HG03066 (cell line): ENCODE measurements around the gene KCNIP1.
"Not testable (repeated sequence)": the region's sequence is repeated elsewhere in the genome, so short reads cannot be mapped to it uniquely, and the experiment has no call there.

Source experiments
- ATAC-seq: cut with Tn5 transposase; IDR thresholded peaks from one replicate; pipeline ENCODE4 v1.9.1; 2021; ENCODE audit warnings: low read depth; ENCODE audit not compliant: unreplicated experiment

KCNIP1 gene

GRCh38 chr5:170740551-170741205 is 236.9 kb downstream of the KCNIP1 start:
- no peak for ATAC-seq

GRCh38 chr5:170741801-170742200 is 238.0 kb downstream of the KCNIP1 start:
- ATAC-seq = no peak

- ATAC-seq = no peak
These were observed 240.0 kb downstream of the KCNIP1 start for GRCh38 chr5:170743876-170744212.

DNA sequence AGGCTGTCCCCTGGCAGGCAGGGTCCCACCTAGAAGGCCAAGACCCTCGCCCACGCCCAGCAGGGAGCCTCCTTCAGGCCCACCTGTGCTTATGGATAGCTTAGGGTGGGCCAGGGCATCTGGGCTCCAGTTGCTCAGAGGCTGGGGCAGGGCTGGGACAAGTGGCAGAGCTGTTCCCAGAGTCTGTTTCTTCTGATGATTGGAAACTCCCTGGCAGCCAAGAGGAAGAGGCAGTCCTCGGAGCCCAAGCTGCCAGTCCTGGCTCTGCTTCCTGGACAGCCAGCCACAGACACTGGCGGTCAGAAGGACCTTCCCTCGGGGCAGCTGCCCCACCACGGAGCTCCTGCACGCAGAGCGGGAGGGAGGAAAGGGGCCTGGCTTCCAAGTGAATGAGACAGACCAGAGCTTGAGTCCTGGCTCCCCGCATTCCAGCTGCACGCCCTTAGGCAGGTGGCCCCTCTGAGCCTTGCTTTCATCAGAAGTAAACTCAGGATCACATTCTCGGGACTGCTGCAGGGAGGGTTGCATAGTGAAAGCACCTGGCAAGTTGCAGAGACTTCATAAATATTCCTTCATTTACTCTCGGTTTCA is 241.8 kb downstream of the KCNIP1 start:
- no peak for ATAC-seq

- no peak for ATAC-seq
These were observed 242.5 kb downstream of the KCNIP1 start for GRCh38 chr5:170746075-170746960.

DNA sequence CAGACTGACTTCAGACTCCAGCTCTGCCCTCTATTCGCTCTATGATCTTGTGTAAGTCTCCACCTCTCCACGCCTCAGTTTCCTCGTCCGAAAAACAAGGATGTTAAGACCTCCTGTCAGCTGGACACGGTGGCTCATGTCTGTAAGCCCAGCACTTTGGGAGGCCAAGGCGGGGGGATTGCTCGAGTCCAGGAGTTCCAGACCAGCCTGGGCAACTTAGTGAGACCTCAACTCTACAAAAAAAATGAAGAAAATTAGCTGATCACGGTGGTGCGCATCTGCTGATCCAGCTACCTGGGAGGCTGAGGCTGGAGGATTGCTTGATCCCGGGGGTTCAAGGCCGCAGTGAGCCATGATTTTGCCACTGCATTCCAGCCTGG is 243.1 kb downstream of the KCNIP1 start:
- ATAC-seq = no peak

- ATAC-seq = no peak
These were observed 243.5 kb downstream of the KCNIP1 start for GRCh38 chr5:170747357-170747756.

DNA sequence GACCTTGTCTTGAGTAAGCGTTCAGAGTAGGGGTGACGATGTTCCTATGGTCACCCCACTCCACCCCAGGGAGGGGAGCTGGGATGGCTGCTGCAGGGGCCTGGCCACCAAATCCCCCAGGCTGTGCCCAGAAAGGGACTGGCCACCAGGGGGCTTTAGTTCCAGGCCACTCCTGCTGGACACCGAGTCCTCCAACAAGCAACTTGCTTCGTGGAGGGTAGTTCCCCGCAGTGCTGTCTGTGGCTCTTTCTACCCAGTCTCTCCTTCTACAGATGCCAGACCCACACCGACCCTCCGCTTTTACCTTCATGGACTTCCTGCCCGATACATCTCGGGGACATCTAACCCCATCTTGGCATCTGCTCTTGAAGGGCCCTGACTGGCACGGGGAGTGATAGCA is 244.0 kb downstream of the KCNIP1 start:
- no peak for ATAC-seq

DNA sequence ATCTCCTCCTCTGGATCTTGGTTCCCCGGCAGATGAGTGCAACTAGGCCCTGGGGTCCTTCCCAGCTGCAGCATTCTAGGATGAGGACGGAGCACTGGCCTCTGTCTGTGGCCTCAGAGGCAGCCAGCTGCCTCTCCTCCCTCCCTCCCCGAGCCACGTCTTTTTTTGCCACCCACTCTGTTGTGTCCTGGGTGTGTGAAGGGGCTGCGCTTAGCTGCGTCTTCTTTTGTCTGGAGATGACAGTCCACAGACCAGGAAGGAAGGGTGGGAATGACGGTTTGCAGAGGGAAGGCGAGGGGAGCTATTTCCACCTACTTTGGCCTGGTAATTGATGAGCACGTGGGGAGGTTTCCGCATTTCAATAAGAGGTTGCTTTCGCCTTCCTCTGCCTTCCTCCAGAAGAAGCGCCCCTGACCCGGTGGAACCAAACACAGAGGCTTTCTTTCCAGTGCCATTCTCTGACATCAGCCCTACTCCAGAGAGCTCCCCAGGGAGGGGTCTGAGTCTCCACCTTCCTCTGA is 245.2 kb downstream of the KCNIP1 start:
- no peak for ATAC-seq

DNA sequence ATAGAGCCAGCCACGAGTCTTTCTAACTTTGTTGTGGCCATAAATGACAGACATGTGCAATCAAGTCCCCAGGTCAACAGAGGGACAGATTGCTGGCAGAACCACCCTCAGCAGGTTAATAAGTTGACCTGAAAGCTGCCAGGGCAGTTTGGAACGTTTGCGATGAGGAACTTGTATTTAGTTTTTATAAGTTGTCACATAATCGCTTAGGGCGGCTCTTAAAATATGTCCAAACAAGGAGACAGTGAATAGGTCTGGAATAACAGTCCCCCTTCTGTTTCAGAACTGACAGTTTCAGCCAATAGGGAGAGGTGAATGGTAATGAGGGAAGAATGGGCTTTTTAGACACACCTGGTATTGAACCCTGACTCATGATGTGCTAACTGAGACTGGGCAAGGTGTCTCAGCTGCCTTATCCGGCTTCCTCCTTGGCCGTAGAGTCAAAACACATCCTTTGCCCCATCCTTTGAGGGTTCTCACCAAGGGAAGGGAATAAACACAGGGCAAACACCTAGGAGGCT is 246.2 kb downstream of the KCNIP1 start:
- ATAC-seq = no peak

- no peak for ATAC-seq
These were observed 247.0 kb downstream of the KCNIP1 start for GRCh38 chr5:170750791-170751190.

- no peak for ATAC-seq
These were observed 247.8 kb downstream of the KCNIP1 start for GRCh38 chr5:170751631-170752030.

GRCh38 chr5:170752257-170753215 is 248.7 kb downstream of the KCNIP1 start:
- no peak for ATAC-seq

GRCh38 chr5:170753311-170753710 is 249.5 kb downstream of the KCNIP1 start:
- ATAC-seq = no peak

DNA sequence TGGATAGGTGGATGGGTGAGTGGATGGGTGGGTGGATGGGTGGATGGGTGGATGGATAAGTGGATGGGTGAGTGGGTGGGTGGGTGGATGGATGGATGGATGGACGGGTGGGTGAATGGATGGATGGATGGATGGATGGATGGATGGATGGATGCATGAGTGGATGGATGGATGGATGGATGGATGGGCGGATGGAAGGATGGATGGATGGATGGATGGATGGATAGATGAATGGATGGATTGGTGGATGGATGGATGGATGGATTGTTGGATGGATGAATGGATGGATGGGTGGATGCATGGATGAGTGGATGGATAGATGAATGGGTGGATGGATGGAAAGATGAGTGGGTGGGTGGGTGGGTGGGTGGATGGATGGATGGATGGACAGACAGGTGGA is 250.7 kb downstream of the KCNIP1 start:
- not testable (repeated sequence) for ATAC-seq

DNA sequence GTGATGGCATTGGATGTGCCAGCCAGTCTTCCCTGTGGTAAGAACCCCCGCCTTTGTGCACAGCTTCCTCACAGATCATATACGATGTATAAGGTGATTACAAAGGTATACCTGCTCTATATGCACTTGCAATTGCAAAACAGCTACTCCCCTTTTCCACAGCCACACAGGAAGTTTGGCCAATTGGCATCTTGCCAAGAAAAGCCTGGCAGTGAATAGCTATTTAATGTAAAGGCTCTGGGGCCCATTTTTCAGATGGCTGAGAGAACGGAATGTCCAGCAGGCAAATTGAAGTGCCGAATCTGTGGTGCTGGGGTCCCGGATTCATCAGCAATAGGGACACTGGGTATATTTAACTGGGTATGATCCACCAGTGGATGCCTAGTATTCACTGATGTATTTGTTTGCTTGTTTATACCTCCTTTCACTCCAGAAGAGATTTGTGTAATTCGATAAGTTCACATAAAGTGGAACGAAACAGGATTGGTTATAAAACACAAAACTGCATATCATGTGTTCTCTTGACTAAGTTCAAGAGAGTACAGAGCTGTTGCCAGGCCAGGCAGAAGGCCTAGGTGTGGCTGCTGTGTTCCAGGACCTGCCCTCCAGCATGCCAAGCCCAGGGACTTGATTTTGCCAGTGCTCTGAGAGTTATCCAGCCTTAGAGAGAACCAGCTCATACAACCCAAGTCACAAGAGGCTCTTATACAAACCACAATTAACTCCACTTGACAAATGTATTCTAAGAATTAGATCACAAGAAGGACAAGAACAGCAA is 252.0 kb downstream of the KCNIP1 start:
- ATAC-seq = no peak

DNA sequence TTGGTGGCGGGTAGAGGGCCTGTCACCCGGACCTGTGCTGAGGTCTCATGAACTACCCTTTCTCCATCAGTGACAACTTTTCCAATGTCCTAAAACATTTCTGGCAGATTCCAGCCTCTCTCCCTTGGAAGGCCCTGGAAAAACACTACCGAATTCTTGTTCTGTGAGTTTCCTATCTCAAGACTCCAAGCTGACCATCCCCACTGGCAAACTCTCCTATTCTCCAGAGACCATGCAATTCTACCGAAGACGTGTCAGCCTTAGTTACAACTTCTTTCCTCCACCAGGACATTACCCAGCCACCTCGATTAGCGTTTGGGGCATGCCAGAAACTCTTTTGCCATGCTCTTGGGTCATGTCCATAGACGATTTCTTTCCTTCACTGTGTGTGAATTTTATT is 252.9 kb downstream of the KCNIP1 start:
- no peak for ATAC-seq

DNA sequence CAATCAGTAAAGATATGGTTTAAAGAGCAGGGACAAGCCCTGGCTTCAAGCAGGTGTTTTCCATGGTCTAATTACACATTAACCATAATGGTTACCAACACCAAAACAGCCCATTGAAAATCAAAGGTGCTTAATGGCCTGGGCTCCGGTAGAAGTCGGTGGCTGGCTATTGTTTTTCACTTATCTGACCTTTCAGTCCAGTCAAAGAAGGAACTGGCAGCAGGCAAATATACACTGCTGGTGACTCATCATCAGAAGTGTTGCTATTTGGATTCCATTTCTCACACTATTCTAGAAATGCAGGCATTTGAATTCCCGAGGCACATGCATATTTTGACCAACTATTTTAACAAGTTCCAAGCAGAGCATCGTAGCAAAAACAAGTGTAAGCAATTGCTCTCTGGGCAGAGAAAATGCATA is 253.4 kb downstream of the KCNIP1 start:
- peak; percentile 71 for ATAC-seq

DNA sequence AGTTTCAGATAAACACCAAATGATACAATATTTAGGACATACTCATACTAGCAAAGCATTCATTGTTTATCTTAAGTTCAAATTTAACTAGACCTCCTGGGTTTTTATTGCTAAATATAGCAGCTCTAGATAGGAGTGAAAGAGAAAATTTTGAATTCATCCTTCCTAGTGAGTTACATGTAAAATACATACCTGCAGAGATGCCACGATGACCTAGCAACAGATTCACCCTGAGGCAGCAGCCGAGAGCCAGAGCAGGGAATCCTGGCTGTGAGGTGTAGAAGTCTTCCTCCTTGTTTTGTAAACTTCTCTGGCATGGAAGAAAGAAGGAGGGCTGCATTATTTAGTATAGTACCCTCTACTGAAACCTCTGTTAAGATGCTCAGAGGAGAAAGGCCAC is 253.8 kb downstream of the KCNIP1 start:
- no peak for ATAC-seq
